Measurements from ENCODE around the gene TNFRSF14. TPM values are rescaled to one million over a fixed set of nuclear protein-coding genes. Genes with fewer than 3 reads are reported as not detected.

Gene TNFRSF14
- total RNA-seq, 1 experiment from 2014 or later, result 0.57 TPM

- WGBS (ENCODE audit: extremely low coverage, insufficient read length, low lambda C conversion rate), result no CpG with 5 or more reads among the region's 9 CpGs
- Histone ChIP-seq H3K9me3 (ENCODE audit: control insufficient read depth, low read depth, low read length) (no peaks in the 10 kb centered on the region), H3K27me3 (ENCODE audit: insufficient read depth, low read length) (peaks cover 14% of the 10 kb centered on the region; the same call in 1 of the 2 replicates)
Measured at GRCh38 chr1:2535981-2536380, 20.2 kb upstream of the TNFRSF14 start.

More at GRCh38 chr1:2535981-2536380, 20.2 kb upstream of the TNFRSF14 start:
- no peaks in the 10 kb centered on the region for H3K36me3 Mint-ChIP-seq (ENCODE audit: insufficient read depth in 1 of 3, low read depth in 3 of 3)
- H2BK12ac ChIP-seq (ENCODE audit: insufficient read length, low read depth, low read length), result no peak overlapping the region
- H2AFZ ChIP-seq (ENCODE audit: low read length), result no peak overlapping the region
- no peak overlapping the region for H3K4me3 Mint-ChIP-seq
- H2BK20ac ChIP-seq (ENCODE audit: low read depth, low read length, poor library complexity, severe bottlenecking), result no peak overlapping the region
- no peaks in the 10 kb centered on the region for H3K4me1 ChIP-seq (ENCODE audit: insufficient read depth, low read length)
- H3K4me1 Mint-ChIP-seq, result peaks cover 10 to 22% of the 10 kb centered on the region in 2 experiments
- peaks cover 88% of the 10 kb centered on the region for H3K27me3 Mint-ChIP-seq (ENCODE audit: low read depth)
- no peak overlapping the region for H3K56ac ChIP-seq (ENCODE audit: insufficient read length, low read depth, low read length)
- no peak overlapping the region for H3K18ac ChIP-seq (ENCODE audit: insufficient read length, low read depth, low read length)
- no peak overlapping the region for H3K27ac ChIP-seq (ENCODE audit: insufficient read length, low read depth, low read length)
- no peak overlapping the region for H2AK5ac ChIP-seq (ENCODE audit: insufficient read length, low read length)
- peaks cover 3% of the 10 kb centered on the region for H4K20me1 ChIP-seq (ENCODE audit: control insufficient read depth, insufficient read depth, insufficient read length)
- H3T11ph ChIP-seq (ENCODE audit: low read length), result no peak overlapping the region
- no peak overlapping the region for H2BK120ac ChIP-seq (ENCODE audit: low read depth, low read length, poor library complexity, severe bottlenecking)
- no peak overlapping the region for H3K14ac ChIP-seq (ENCODE audit: insufficient read depth, low read length)
- H3K9me3 Mint-ChIP-seq, result peaks cover 0 to 3% of the 10 kb centered on the region in 2 experiments; a peak in 2 of 5 replicates
- no peak for DNase-seq
- no peak overlapping the region for H4K5ac ChIP-seq (ENCODE audit: insufficient read length, low read depth, low read length)
- no peak for TF ChIP-seq CTCF (conservative IDR thresholded peaks at IDR 0.05)
- H3K9ac ChIP-seq (ENCODE audit: extremely low read depth, insufficient read length, low read length), result no peak overlapping the region
- H2BK15ac ChIP-seq (ENCODE audit: low read depth, low read length), result no peak overlapping the region
- no peak overlapping the region for H4K91ac ChIP-seq (ENCODE audit: insufficient read length, low read depth, low read length)
- no peak overlapping the region for H2BK5ac ChIP-seq (ENCODE audit: insufficient read length, low read length)
- peak overlapping the region in 1 of 3 experiments; percentile 12; a peak in 1 of 7 replicates for H3K27ac Mint-ChIP-seq
- no peak overlapping the region for H3K4ac ChIP-seq (ENCODE audit: low read depth, low read length)
- H3K79me2 ChIP-seq (ENCODE audit: insufficient read depth, low read length), result no peaks in the 10 kb centered on the region
- no peak overlapping the region for H3K4me2 ChIP-seq (ENCODE audit: insufficient read depth, insufficient read length, low read length)
- no peaks in the 10 kb centered on the region for H3K79me1 ChIP-seq (ENCODE audit: insufficient read depth, low read depth, low read length, poor library complexity, severe bottlenecking)
- H3K23ac ChIP-seq (ENCODE audit: insufficient read length, low read depth, low read length), result no peak overlapping the region
- no peaks in the 10 kb centered on the region for H3K23me2 ChIP-seq (ENCODE audit: insufficient read length, low read depth, low read length, poor library complexity, severe bottlenecking)
- H4K8ac ChIP-seq (replicated peaks; ENCODE audit: insufficient read length, low read depth, low read length), result no peak overlapping the region
